T-helper 2 cell treated with Interferon-gamma antibody and Interleukin-4, amounts not matched to agents 5 μg/mL and 100 μg/mL, for 36 hours (primary cell): Measurements from ENCODE around the gene SLC35F3.

Experiments
- DNase-seq: peaks from one replicate; pipeline ENCODE4 v3.0.0; 2021; ENCODE audit warnings: low spot score
- H3K27ac Mint-ChIP-seq: one replicate; pipeline ENCODE4 v1.8.0; 2021; ENCODE audit warnings: mild to moderate bottlenecking, mixed read lengths
- H3K27me3 Mint-ChIP-seq: one replicate; pipeline ENCODE4 v1.8.0; 2021; ENCODE audit warnings: low read depth, mixed read lengths
- H3K36me3 Mint-ChIP-seq: one replicate; pipeline ENCODE4 v1.8.0; 2021; ENCODE audit warnings: low read depth, mixed read lengths
- H3K4me1 Mint-ChIP-seq: one replicate; pipeline ENCODE4 v1.8.0; 2021; ENCODE audit warnings: low read depth, mixed read lengths
- H3K4me3 Mint-ChIP-seq: one replicate; pipeline ENCODE4 v1.8.0; 2022; ENCODE audit warnings: mild to moderate bottlenecking, moderate library complexity, mixed read lengths
- H3K9me3 Mint-ChIP-seq: one replicate; pipeline ENCODE4 v1.8.0; 2021; ENCODE audit warnings: mixed read lengths

SLC35F3 gene

GRCh38 chr1:233936422-233936821 lies 31.9 kb downstream of the SLC35F3 start:
- H3K4me1 Mint-ChIP-seq, result no peaks in the 10 kb centered on the region
- H3K27ac Mint-ChIP-seq, result no peak overlapping the region
- no peaks in the 10 kb centered on the region for H3K9me3 Mint-ChIP-seq

GRCh38 chr1:233936842-233937241 lies 32.4 kb downstream of the SLC35F3 start:
- Mint-ChIP-seq H3K27me3 (no peaks in the 10 kb centered on the region), H3K4me3 (no peak overlapping the region), H3K4me1 (no peaks in the 10 kb centered on the region), H3K27ac (no peak overlapping the region), H3K36me3 (no peaks in the 10 kb centered on the region), H3K9me3 (no peaks in the 10 kb centered on the region)
- DNase-seq, result no peak

More at GRCh38 chr1:233936422-233936821, 31.9 kb downstream of the SLC35F3 start:
- no peak for DNase-seq
- no peaks in the 10 kb centered on the region for H3K27me3 Mint-ChIP-seq
- H3K36me3 Mint-ChIP-seq, result no peaks in the 10 kb centered on the region
- H3K4me3 Mint-ChIP-seq, result no peak overlapping the region

GRCh38 chr1:233938476-233938875 lies 34.0 kb downstream of the SLC35F3 start:
- no peak for DNase-seq
- no peaks in the 10 kb centered on the region for H3K36me3 Mint-ChIP-seq
- H3K27me3 Mint-ChIP-seq, result no peaks in the 10 kb centered on the region
- no peaks in the 10 kb centered on the region for H3K9me3 Mint-ChIP-seq
- no peak overlapping the region for H3K27ac Mint-ChIP-seq
- no peak overlapping the region for H3K4me3 Mint-ChIP-seq
- no peaks in the 10 kb centered on the region for H3K4me1 Mint-ChIP-seq

GRCh38 chr1:233939451-233939850 lies 35.0 kb downstream of the SLC35F3 start:
- DNase-seq, result no peak
- Mint-ChIP-seq H3K36me3 (no peaks in the 10 kb centered on the region), H3K4me3 (no peak overlapping the region), H3K9me3 (no peaks in the 10 kb centered on the region), H3K4me1 (no peaks in the 10 kb centered on the region), H3K27me3 (no peaks in the 10 kb centered on the region), H3K27ac (no peak overlapping the region)

GRCh38 chr1:233940908-233941307 lies 36.4 kb downstream of the SLC35F3 start:
- no peak for DNase-seq
- Mint-ChIP-seq H3K27me3 (no peaks in the 10 kb centered on the region), H3K9me3 (no peaks in the 10 kb centered on the region), H3K27ac (no peak overlapping the region), H3K4me3 (no peak overlapping the region), H3K4me1 (no peaks in the 10 kb centered on the region), H3K36me3 (no peaks in the 10 kb centered on the region)

- H3K4me1 Mint-ChIP-seq, result no peaks in the 10 kb centered on the region
- DNase-seq, result no peak
- H3K27me3 Mint-ChIP-seq, result no peaks in the 10 kb centered on the region
- no peak overlapping the region for H3K27ac Mint-ChIP-seq
- H3K9me3 Mint-ChIP-seq, result no peaks in the 10 kb centered on the region
- no peak overlapping the region for H3K4me3 Mint-ChIP-seq
- H3K36me3 Mint-ChIP-seq, result no peaks in the 10 kb centered on the region
Observed at GRCh38 chr1:233944601-233945000, 40.1 kb downstream of the SLC35F3 start.

GRCh38 chr1:233945573-233945972 lies 41.1 kb downstream of the SLC35F3 start:
- H3K36me3 Mint-ChIP-seq, result no peaks in the 10 kb centered on the region
- no peaks in the 10 kb centered on the region for H3K4me1 Mint-ChIP-seq
- H3K9me3 Mint-ChIP-seq, result no peaks in the 10 kb centered on the region
- no peak overlapping the region for H3K27ac Mint-ChIP-seq
- no peaks in the 10 kb centered on the region for H3K27me3 Mint-ChIP-seq
- no peak overlapping the region for H3K4me3 Mint-ChIP-seq
- no peak for DNase-seq

- Mint-ChIP-seq H3K27ac (no peak overlapping the region), H3K27me3 (no peaks in the 10 kb centered on the region), H3K4me1 (no peaks in the 10 kb centered on the region), H3K36me3 (no peaks in the 10 kb centered on the region), H3K9me3 (no peaks in the 10 kb centered on the region), H3K4me3 (no peak overlapping the region)
- DNase-seq, result no peak
Observed at GRCh38 chr1:233945979-233946378, 41.5 kb downstream of the SLC35F3 start.

- H3K4me1 Mint-ChIP-seq, result no peaks in the 10 kb centered on the region
- no peaks in the 10 kb centered on the region for H3K27me3 Mint-ChIP-seq
- DNase-seq, result no peak
- no peak overlapping the region for H3K4me3 Mint-ChIP-seq
- H3K27ac Mint-ChIP-seq, result no peak overlapping the region
- H3K36me3 Mint-ChIP-seq, result no peaks in the 10 kb centered on the region
- H3K9me3 Mint-ChIP-seq, result no peaks in the 10 kb centered on the region
Observed at GRCh38 chr1:233946724-233947123, 42.2 kb downstream of the SLC35F3 start.

- Mint-ChIP-seq H3K27me3 (no peaks in the 10 kb centered on the region), H3K36me3 (no peaks in the 10 kb centered on the region), H3K4me1 (no peaks in the 10 kb centered on the region), H3K4me3 (no peak overlapping the region), H3K27ac (no peak overlapping the region), H3K9me3 (peaks cover 8% of the 10 kb centered on the region)
- no peak for DNase-seq
Observed at GRCh38 chr1:233951804-233952203, 47.3 kb downstream of the SLC35F3 start.

- Mint-ChIP-seq H3K27ac (no peak overlapping the region), H3K9me3 (peaks cover 4% of the 10 kb centered on the region), H3K27me3 (no peaks in the 10 kb centered on the region), H3K36me3 (no peaks in the 10 kb centered on the region), H3K4me3 (no peak overlapping the region), H3K4me1 (no peaks in the 10 kb centered on the region)
- no peak for DNase-seq
Observed at GRCh38 chr1:233957691-233958090, 53.2 kb downstream of the SLC35F3 start.

GRCh38 chr1:233959102-233959501 lies 54.6 kb downstream of the SLC35F3 start:
- H3K27ac Mint-ChIP-seq, result no peak overlapping the region
- no peaks in the 10 kb centered on the region for H3K9me3 Mint-ChIP-seq
- H3K4me1 Mint-ChIP-seq, result no peaks in the 10 kb centered on the region
- H3K4me3 Mint-ChIP-seq, result no peak overlapping the region
- DNase-seq, result no peak
- H3K27me3 Mint-ChIP-seq, result no peaks in the 10 kb centered on the region
- no peaks in the 10 kb centered on the region for H3K36me3 Mint-ChIP-seq

- H3K27me3 Mint-ChIP-seq, result no peaks in the 10 kb centered on the region
- no peak overlapping the region for H3K27ac Mint-ChIP-seq
- H3K9me3 Mint-ChIP-seq, result no peaks in the 10 kb centered on the region
- no peak for DNase-seq
- H3K36me3 Mint-ChIP-seq, result no peaks in the 10 kb centered on the region
- no peaks in the 10 kb centered on the region for H3K4me1 Mint-ChIP-seq
- no peak overlapping the region for H3K4me3 Mint-ChIP-seq
Observed at GRCh38 chr1:233959971-233960370, 55.5 kb downstream of the SLC35F3 start.

- Mint-ChIP-seq H3K4me1 (no peaks in the 10 kb centered on the region), H3K9me3 (no peaks in the 10 kb centered on the region), H3K27me3 (no peaks in the 10 kb centered on the region), H3K27ac (no peak overlapping the region), H3K36me3 (no peaks in the 10 kb centered on the region), H3K4me3 (no peak overlapping the region)
- DNase-seq, result no peak
Observed at GRCh38 chr1:233960386-233960785, 55.9 kb downstream of the SLC35F3 start.

- Mint-ChIP-seq H3K27ac (no peak overlapping the region), H3K36me3 (no peaks in the 10 kb centered on the region), H3K4me1 (no peaks in the 10 kb centered on the region), H3K27me3 (no peaks in the 10 kb centered on the region), H3K9me3 (no peaks in the 10 kb centered on the region), H3K4me3 (no peak overlapping the region)
- no peak for DNase-seq
Observed at GRCh38 chr1:233962878-233963277, 58.4 kb downstream of the SLC35F3 start.
